OCI-LY1 (cell line): ENCODE data around the gene CRBN.

ENCODE experiments used
- EZH2 ChIP-seq: fragments of 200-600 bp; sonication (generic), shearing (Covaris generic); IDR thresholded peaks from 2 replicates; pipeline ENCODE4 v1.8.0; 2017; ENCODE audit warnings: borderline replicate concordance, mixed run types, mild to moderate bottlenecking, antibody characterized with exemption, low read length, moderate library complexity, mixed read lengths
- TF ChIP-seq, protein P1 (sequence below): fragments of 200-600 bp; sonication (generic), shearing (Covaris generic); IDR thresholded peaks from 2 replicates; pipeline ENCODE4 v1.5.1; 2017; ENCODE audit warnings: mild to moderate bottlenecking, antibody characterized with exemption, low read length, moderate library complexity, mixed read lengths

DNA sequence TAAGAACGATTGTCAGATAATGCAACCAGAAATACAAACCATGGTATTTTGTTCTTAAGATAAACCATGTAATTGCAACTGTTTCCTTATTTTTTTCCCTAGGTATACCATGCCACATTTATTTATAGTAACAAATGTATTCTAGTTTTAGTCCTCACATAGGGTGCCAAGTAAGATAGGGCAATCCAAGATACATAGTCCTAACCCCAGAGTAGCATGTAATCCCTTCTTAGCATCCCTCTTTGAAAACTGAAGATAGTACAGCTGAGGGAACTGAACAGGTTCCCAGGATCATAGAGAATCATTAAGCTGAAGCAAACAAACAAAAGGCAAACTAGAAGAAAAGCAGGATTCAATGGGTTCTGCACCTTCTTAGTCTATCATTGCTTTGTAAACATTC, 28.0 kb downstream of the CRBN start:
- TF ChIP-seq, protein P1, sequence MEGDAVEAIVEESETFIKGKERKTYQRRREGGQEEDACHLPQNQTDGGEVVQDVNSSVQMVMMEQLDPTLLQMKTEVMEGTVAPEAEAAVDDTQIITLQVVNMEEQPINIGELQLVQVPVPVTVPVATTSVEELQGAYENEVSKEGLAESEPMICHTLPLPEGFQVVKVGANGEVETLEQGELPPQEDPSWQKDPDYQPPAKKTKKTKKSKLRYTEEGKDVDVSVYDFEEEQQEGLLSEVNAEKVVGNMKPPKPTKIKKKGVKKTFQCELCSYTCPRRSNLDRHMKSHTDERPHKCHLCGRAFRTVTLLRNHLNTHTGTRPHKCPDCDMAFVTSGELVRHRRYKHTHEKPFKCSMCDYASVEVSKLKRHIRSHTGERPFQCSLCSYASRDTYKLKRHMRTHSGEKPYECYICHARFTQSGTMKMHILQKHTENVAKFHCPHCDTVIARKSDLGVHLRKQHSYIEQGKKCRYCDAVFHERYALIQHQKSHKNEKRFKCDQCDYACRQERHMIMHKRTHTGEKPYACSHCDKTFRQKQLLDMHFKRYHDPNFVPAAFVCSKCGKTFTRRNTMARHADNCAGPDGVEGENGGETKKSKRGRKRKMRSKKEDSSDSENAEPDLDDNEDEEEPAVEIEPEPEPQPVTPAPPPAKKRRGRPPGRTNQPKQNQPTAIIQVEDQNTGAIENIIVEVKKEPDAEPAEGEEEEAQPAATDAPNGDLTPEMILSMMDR = no peak
- no peak for TF ChIP-seq EZH2
